ENCODE results near the gene CELF6. TPM values are rescaled to one million over a fixed set of nuclear protein-coding genes. Genes with fewer than 3 reads are reported as not detected.

Gene CELF6
- total and polyA plus RNA-seq, 2 experiments from 2014 or later: 0.14 TPM; not detected in 1

DNA sequence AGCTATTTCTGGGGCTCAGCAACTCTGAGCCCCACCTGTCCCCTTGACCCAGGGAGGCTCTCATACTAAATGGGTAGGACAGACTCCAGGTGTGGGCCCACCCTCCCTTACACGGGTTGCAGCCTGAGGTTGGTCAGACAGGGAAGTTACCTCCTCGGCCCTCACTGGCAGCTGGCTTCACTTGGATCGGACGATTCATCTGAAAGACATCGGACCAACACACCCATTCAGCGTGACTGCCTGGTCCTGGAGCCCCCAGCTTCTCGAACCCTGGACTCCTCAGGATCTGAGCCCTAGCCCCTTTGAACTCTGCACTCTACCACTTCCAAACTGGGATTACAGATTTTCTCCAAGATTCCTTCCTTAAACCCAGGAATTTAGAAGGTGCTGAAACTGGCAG is 15.4 kb downstream of the CELF6 start:
- no peak overlapping the region for H3K4me3 Mint-ChIP-seq
- H3K36me3 ChIP-seq (ENCODE audit: insufficient read depth): no peaks in the 10 kb centered on the region
- H3K4me2 ChIP-seq: no peak overlapping the region
- no peaks in the 10 kb centered on the region; the same call in 1 of the 2 replicates for H4K20me1 ChIP-seq (replicated peaks; ENCODE audit: insufficient read depth)
- DNase-seq (ENCODE audit: low spot score) (no peak), ATAC-seq (no peak)
- no peak overlapping the region for H3K4me3 ChIP-seq
- H3F3A ChIP-seq (replicated peaks; ENCODE audit: low read depth): no peaks in the 10 kb centered on the region
- no peaks in the 10 kb centered on the region for H3K36me3 Mint-ChIP-seq (ENCODE audit: low read depth)
- H3K4me1 Mint-ChIP-seq: no peaks in the 10 kb centered on the region
- peaks cover 5% of the 10 kb centered on the region for H3K27me3 Mint-ChIP-seq (ENCODE audit: insufficient read depth, low read depth, poor library complexity)
- no peaks in the 10 kb centered on the region for H3K27me3 ChIP-seq (ENCODE audit: insufficient read depth)
- no peak overlapping the region for H3K27ac ChIP-seq (ENCODE audit: low read depth)
- H3K9me3 Mint-ChIP-seq: no peaks in the 10 kb centered on the region
- no peak for TF ChIP-seq ZNF331 (CRISPR knock-in tag; IDR thresholded peaks at IDR 0.05; ENCODE audit: low read depth)
- TF ChIP-seq JUNB (IDR thresholded peaks at IDR 0.05; ENCODE audit: unreplicated experiment): no peak
- TF ChIP-seq, protein P1, sequence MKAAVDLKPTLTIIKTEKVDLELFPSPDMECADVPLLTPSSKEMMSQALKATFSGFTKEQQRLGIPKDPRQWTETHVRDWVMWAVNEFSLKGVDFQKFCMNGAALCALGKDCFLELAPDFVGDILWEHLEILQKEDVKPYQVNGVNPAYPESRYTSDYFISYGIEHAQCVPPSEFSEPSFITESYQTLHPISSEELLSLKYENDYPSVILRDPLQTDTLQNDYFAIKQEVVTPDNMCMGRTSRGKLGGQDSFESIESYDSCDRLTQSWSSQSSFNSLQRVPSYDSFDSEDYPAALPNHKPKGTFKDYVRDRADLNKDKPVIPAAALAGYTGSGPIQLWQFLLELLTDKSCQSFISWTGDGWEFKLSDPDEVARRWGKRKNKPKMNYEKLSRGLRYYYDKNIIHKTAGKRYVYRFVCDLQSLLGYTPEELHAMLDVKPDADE (IDR thresholded peaks at IDR 0.05): no peak
- TF ChIP-seq, protein P2, sequence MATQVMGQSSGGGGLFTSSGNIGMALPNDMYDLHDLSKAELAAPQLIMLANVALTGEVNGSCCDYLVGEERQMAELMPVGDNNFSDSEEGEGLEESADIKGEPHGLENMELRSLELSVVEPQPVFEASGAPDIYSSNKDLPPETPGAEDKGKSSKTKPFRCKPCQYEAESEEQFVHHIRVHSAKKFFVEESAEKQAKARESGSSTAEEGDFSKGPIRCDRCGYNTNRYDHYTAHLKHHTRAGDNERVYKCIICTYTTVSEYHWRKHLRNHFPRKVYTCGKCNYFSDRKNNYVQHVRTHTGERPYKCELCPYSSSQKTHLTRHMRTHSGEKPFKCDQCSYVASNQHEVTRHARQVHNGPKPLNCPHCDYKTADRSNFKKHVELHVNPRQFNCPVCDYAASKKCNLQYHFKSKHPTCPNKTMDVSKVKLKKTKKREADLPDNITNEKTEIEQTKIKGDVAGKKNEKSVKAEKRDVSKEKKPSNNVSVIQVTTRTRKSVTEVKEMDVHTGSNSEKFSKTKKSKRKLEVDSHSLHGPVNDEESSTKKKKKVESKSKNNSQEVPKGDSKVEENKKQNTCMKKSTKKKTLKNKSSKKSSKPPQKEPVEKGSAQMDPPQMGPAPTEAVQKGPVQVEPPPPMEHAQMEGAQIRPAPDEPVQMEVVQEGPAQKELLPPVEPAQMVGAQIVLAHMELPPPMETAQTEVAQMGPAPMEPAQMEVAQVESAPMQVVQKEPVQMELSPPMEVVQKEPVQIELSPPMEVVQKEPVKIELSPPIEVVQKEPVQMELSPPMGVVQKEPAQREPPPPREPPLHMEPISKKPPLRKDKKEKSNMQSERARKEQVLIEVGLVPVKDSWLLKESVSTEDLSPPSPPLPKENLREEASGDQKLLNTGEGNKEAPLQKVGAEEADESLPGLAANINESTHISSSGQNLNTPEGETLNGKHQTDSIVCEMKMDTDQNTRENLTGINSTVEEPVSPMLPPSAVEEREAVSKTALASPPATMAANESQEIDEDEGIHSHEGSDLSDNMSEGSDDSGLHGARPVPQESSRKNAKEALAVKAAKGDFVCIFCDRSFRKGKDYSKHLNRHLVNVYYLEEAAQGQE (IDR thresholded peaks at IDR 0.05; ENCODE audit: unreplicated experiment): no peak
- no peak for TF ChIP-seq CREB1 (CRISPR knock-in tag; IDR thresholded peaks at IDR 0.05; ENCODE audit: low read depth)
- TF ChIP-seq, protein P3, sequence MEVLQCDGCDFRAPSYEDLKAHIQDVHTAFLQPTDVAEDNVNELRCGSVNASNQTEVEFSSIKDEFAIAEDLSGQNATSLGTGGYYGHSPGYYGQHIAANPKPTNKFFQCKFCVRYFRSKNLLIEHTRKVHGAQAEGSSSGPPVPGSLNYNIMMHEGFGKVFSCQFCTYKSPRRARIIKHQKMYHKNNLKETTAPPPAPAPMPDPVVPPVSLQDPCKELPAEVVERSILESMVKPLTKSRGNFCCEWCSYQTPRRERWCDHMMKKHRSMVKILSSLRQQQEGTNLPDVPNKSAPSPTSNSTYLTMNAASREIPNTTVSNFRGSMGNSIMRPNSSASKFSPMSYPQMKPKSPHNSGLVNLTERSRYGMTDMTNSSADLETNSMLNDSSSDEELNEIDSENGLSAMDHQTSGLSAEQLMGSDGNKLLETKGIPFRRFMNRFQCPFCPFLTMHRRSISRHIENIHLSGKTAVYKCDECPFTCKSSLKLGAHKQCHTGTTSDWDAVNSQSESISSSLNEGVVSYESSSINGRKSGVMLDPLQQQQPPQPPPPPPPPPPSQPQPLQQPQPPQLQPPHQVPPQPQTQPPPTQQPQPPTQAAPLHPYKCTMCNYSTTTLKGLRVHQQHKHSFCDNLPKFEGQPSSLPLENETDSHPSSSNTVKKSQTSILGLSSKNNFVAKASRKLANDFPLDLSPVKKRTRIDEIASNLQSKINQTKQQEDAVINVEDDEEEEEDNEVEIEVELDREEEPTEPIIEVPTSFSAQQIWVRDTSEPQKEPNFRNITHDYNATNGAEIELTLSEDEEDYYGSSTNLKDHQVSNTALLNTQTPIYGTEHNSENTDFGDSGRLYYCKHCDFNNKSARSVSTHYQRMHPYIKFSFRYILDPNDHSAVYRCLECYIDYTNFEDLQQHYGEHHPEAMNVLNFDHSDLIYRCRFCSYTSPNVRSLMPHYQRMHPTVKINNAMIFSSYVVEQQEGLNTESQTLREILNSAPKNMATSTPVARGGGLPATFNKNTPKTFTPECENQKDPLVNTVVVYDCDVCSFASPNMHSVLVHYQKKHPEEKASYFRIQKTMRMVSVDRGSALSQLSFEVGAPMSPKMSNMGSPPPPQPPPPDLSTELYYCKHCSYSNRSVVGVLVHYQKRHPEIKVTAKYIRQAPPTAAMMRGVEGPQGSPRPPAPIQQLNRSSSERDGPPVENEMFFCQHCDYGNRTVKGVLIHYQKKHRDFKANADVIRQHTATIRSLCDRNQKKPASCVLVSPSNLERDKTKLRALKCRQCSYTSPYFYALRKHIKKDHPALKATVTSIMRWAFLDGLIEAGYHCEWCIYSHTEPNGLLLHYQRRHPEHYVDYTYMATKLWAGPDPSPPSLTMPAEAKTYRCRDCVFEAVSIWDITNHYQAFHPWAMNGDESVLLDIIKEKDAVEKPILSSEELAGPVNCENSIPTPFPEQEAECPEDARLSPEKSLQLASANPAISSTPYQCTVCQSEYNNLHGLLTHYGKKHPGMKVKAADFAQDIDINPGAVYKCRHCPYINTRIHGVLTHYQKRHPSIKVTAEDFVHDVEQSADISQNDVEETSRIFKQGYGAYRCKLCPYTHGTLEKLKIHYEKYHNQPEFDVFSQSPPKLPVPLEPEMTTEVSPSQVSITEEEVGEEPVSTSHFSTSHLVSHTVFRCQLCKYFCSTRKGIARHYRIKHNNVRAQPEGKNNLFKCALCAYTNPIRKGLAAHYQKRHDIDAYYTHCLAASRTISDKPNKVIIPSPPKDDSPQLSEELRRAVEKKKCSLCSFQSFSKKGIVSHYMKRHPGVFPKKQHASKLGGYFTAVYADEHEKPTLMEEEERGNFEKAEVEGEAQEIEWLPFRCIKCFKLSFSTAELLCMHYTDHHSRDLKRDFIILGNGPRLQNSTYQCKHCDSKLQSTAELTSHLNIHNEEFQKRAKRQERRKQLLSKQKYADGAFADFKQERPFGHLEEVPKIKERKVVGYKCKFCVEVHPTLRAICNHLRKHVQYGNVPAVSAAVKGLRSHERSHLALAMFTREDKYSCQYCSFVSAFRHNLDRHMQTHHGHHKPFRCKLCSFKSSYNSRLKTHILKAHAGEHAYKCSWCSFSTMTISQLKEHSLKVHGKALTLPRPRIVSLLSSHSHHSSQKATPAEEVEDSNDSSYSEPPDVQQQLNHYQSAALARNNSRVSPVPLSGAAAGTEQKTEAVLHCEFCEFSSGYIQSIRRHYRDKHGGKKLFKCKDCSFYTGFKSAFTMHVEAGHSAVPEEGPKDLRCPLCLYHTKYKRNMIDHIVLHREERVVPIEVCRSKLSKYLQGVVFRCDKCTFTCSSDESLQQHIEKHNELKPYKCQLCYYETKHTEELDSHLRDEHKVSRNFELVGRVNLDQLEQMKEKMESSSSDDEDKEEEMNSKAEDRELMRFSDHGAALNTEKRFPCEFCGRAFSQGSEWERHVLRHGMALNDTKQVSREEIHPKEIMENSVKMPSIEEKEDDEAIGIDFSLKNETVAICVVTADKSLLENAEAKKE (CRISPR knock-in tag; IDR thresholded peaks at IDR 0.05): no peak
- no peak for TF ChIP-seq NANOG (IDR thresholded peaks at IDR 0.05; ENCODE audit: borderline replicate concordance)
- no peak for TF ChIP-seq POLR2AphosphoS5 (IDR thresholded peaks at IDR 0.05; ENCODE audit: low read depth)
- TF ChIP-seq, protein P4, sequence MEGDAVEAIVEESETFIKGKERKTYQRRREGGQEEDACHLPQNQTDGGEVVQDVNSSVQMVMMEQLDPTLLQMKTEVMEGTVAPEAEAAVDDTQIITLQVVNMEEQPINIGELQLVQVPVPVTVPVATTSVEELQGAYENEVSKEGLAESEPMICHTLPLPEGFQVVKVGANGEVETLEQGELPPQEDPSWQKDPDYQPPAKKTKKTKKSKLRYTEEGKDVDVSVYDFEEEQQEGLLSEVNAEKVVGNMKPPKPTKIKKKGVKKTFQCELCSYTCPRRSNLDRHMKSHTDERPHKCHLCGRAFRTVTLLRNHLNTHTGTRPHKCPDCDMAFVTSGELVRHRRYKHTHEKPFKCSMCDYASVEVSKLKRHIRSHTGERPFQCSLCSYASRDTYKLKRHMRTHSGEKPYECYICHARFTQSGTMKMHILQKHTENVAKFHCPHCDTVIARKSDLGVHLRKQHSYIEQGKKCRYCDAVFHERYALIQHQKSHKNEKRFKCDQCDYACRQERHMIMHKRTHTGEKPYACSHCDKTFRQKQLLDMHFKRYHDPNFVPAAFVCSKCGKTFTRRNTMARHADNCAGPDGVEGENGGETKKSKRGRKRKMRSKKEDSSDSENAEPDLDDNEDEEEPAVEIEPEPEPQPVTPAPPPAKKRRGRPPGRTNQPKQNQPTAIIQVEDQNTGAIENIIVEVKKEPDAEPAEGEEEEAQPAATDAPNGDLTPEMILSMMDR (conservative IDR thresholded peaks at IDR 0.05; ENCODE audit: low read depth in 2 of 2): no peak
- no peak for TF ChIP-seq ZNF114 (CRISPR knock-in tag; IDR thresholded peaks at IDR 0.05)
- no peak for TF ChIP-seq STAT1 (IDR thresholded peaks at IDR 0.05; ENCODE audit: unreplicated experiment)
- no peak for TF ChIP-seq EZH2 (IDR thresholded peaks at IDR 0.05; ENCODE audit: low read depth, unreplicated experiment)
- no peak overlapping the region for H3K27ac Mint-ChIP-seq
- no peak overlapping the region for H2AFZ ChIP-seq
- no peaks in the 10 kb centered on the region for H3K9me2 ChIP-seq (ENCODE audit: insufficient read depth)
- H3K4me1 ChIP-seq (ENCODE audit: insufficient read depth): no peaks in the 10 kb centered on the region
- no peaks in the 10 kb centered on the region for H3K79me2 ChIP-seq (replicated peaks; ENCODE audit: insufficient read depth)
